Umbilical cord (tissue), 2 donors: ENCODE data around the gene ATP8B4. TPM values are rescaled to one million over a fixed set of nuclear protein-coding genes. Genes with fewer than 3 reads are reported as not detected.

ENCODE experiments used
- DNase-seq: peaks from one replicate; pipeline ENCODE4 v3.0.0-alpha.2; 2015; ENCODE audit warnings: low spot score
- total RNA-seq: library from RNA; depleted of rRNA; stranded (reverse); fragments of >200 nt; gene quantifications from one replicate; pipeline ENCODE4 v1.2.3, GENCODE V29; 2014; ENCODE audit warnings: low replicate concordance; ENCODE audit not compliant: insufficient read depth

ATP8B4 gene
- total RNA-seq, 1 donor from 2014 or later = 39.5 TPM

DNA sequence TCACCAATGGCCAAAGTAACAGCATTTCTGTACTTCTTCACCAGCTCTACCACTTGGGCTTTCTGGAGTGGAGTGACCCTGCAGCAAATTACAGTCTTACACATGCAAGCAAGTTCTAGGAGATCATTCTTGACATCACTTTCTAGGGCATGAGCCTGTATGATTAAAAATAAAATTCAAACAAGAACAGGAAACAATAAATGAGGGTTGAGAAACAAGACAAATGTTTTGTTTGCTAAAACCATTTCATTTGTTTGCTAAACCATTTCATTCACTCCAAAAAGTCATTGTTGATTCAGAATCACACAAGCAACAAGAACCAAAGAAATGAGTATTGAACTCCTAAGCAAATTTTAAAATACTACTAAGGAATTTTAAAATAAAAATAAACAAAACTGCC lies 220.9 kb downstream of the ATP8B4 start:
- DNase-seq = no peak

DNA sequence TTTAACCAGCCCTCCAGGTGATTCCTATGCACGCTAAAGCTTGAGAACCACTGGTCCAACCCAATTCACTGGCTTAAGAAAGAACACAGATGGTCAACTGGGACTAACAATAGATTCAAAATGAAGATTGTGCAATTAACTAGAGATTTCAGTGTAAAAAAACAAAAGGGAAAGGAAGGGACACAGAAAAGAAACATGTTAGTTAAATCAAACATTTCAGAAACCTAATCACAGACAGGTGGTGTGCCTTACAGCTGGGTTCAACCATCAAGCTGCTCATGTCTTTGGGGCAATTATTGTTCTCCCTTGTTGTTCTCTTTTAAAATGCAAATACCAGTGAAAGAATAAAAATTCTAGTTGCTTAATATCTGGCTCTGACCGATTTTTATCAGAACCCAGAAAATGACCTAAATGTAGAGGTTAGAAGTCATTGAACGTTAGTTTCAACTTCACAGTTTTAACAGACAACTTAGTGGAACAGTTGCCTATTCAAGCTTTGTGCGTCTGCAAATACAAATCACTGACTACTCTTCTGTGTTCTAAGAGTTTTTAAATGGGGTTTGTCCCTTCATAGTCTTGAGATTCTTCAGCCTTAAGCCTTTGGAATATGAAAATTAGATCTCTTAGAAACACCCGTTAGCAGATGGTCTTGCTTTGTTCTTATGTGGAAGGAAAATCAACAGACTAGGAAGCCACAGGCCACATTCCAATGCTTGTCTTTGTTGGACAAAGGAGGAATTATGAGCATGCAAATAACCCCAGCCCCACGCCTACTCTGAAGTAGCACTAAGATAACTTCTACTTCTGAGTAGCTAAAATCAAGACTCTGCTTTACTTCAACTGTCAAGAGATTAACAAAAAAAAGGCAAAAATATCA lies 223.4 kb downstream of the ATP8B4 start:
- peak; percentile 63 for DNase-seq

- no peak for DNase-seq
Measured at GRCh38 chr15:49890689-49891088, 228.3 kb downstream of the ATP8B4 start.

DNA sequence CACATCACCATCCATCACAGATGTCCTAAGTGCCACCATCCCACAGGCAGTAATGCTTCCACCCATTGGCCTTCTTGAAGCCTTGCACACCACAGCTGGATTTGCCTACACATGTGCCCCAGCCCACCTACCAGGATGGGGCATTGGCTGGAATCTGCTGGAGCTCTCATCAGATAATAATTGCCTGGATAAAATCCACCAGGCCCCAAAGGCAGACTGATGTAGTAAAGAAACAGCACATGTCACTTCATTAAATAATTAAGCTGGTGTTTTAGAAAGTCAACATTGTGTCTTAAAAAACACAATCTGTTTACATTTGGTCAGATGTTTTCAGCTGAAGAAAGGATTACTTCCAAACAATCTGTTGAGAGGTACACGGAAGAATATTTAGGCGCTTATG lies 229.5 kb downstream of the ATP8B4 start:
- no peak for DNase-seq

DNA sequence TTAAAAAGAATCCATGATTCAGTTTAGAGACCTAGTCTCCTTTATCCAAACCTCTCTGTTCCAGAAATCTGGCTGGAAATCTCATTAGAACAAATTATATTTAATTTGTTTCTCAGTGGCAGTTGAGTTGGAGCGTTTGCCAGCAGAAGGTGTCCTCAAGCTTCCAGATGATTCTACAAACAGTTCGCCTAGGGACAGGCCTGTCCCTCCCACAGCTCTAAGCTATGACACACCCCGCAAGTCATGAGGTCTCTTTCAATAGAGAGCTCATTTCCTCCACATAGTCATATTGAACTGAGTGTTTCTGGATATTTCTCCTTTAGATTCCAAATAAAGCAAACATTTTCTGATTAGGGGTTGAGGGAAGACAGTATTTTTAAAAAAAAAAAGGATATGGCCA lies 230.3 kb downstream of the ATP8B4 start:
- no peak for DNase-seq

GRCh38 chr15:49888323-49888693 lies 230.7 kb downstream of the ATP8B4 start:
- DNase-seq = peak; percentile 20

- peak; percentile 64 for DNase-seq
Measured at GRCh38 chr15:49887659-49888322, 231.2 kb downstream of the ATP8B4 start.

DNA sequence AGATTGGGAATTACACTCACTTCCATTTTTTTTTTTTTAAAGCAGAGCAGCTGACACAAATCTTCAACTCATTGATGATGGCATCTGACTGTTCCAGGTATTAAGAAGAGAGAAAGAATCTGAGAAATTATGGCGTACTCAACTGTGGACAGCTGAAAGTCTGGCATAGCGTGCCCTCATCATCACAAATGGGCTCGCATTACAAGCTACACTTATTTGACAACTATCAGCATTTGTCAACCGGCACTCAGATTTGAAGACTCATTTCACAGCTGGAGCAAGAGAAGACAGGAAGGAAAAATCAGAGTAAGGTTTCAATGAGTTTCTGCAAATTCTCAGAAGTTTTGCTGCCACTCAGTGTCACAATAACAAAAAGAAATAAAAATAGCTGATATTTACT lies 235.9 kb downstream of the ATP8B4 start:
- DNase-seq = no peak

GRCh38 chr15:49881866-49882265 lies 237.2 kb downstream of the ATP8B4 start:
- no peak for DNase-seq

DNA sequence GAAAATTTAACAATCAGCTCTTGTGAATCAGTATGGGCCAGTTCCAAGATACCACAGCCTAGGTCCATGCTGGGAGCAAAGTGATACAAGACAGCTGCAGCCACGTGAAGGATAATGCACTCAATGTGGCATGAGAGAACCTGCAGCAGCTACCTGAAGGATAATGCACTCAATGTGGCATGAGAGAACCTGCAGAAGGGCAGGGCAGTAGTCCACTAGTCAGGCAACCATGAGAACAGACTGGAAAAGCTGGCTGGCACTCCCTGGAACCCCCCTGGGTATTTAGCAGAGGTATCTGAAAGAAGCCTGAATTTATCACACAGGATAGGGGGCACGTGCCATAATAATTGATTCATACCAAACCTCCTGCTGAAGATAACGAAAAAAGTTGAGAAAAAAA lies 237.6 kb downstream of the ATP8B4 start:
- no peak for DNase-seq

GRCh38 chr15:49877873-49878521 lies 241.0 kb downstream of the ATP8B4 start:
- DNase-seq = peak; percentile 85

- DNase-seq = peak; percentile 69
Measured at GRCh38 chr15:49877117-49877872, 241.7 kb downstream of the ATP8B4 start.

GRCh38 chr15:49876401-49877038 lies 242.5 kb downstream of the ATP8B4 start:
- DNase-seq = peak; percentile 77

DNA sequence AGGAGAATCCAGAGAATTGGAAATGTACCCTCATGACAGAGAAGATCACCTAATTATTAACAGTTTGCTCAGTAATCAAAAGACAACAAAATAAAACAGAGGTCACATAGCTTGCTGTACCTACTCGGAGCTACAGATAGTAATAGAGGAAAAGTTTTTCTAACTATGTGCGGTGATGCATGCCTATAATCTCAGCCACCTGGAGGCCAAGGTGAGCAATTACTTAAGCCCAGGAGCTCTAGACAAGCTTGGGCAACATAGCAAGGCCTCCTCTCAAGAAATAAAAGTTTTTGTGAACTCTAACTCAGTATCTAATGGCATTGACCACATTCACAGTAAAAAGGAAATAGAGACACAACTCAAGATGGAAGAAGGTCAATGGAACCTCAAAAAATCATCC lies 243.6 kb downstream of the ATP8B4 start:
- no peak for DNase-seq

DNA sequence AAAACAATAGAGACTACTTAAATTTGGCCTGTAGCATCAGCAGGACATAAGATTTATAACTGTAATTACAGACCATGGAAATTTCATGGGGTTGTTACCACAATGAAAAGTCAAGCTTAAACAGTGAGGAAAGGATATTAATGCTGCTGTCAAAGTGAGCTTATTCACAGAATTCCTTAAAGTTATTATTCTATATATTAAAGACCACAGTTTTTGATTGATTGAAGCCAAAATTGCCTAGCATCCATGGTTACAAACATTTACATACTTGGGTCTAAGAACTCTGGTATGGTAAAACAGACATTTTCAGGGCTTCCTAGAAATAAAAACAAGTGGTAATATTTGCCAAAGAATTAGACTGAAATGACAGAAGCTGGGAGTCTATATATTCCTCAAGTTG lies 248.6 kb downstream of the ATP8B4 start:
- DNase-seq = no peak

- no peak for DNase-seq
Measured at GRCh38 chr15:49868348-49868747, 250.7 kb downstream of the ATP8B4 start.

GRCh38 chr15:49865925-49866757 lies 252.9 kb downstream of the ATP8B4 start:
- DNase-seq = no peak

- DNase-seq = no peak
Measured at GRCh38 chr15:49864251-49864650, 254.8 kb downstream of the ATP8B4 start.

GRCh38 chr15:49863431-49864224 lies 255.4 kb downstream of the ATP8B4 start:
- DNase-seq = no peak

- DNase-seq = peak; percentile 89
Measured at GRCh38 chr15:49860101-49860500, 258.9 kb downstream of the ATP8B4 start.
